Activated CD4-positive, alpha-beta T cell treated with anti-CD3 and anti-CD28 coated beads for 36 hours (primary cell): ENCODE results near the gene CES2. TPM values are rescaled to one million over a fixed set of nuclear protein-coding genes. Genes with fewer than 3 reads are reported as not detected.

Experiments used
- ATAC-seq: fragments of 200-7000 bp; cut with Tn5 transposase; one replicate; pipeline ENCODE4 v1.10.0; 2021; ENCODE audit warnings: mild to moderate bottlenecking, moderate library complexity
- CTCF ChIA-PET: fragments of 350-600 bp; sonication (Branson Sonifier 250); formaldehyde crosslinking; loops from one replicate; lab custom pipeline; 2021; ENCODE audit warnings: antibody characterized with exemption; lab: Charles Lee
- POLR2A ChIA-PET: fragments of 350-600 bp; sonication (Branson Sonifier 250); formaldehyde crosslinking; loops from one replicate; lab custom pipeline; 2021; ENCODE audit warnings: antibody characterized with exemption, inconsistent platforms; lab: Charles Lee
- DNase-seq: peaks from one replicate; pipeline ENCODE4 v3.0.0-alpha.2; 2020
- H3K27ac Mint-ChIP-seq: one replicate; pipeline ENCODE4 v1.8.0; 2021; ENCODE audit warnings: mixed read lengths
- H3K27me3 Mint-ChIP-seq: one replicate; pipeline ENCODE4 v1.8.0; 2021; ENCODE audit warnings: mixed read lengths
- H3K36me3 Mint-ChIP-seq: one replicate; pipeline ENCODE4 v1.8.0; 2021; ENCODE audit warnings: low read depth, mixed read lengths
- H3K4me1 Mint-ChIP-seq: one replicate; pipeline ENCODE4 v1.8.0; 2021; ENCODE audit warnings: mixed read lengths
- H3K4me3 Mint-ChIP-seq: one replicate; pipeline ENCODE4 v1.8.0; 2021; ENCODE audit warnings: mild to moderate bottlenecking, moderate library complexity, mixed read lengths
- H3K9me3 Mint-ChIP-seq: one replicate; pipeline ENCODE4 v1.8.0; 2021; ENCODE audit warnings: low read depth, mixed read lengths
- intact Hi-C, 2 experiments: fragments of 100-400 bp; cut with DNase I in 1 of 2; cut with micrococcal nuclease in 1 of 2; formaldehyde crosslinking; loops; one replicate each; pipeline versions ENCODE4 v1.14.2 to v1.15.1; 2022 to 2024; cut with DNase I, micrococcal nuclease
- total RNA-seq, 2 experiments: library from RNA; stranded (reverse); gene quantifications; one replicate each; pipeline ENCODE4 v1.2.3, GENCODE V29; 2021

The CES2 gene, protein sequence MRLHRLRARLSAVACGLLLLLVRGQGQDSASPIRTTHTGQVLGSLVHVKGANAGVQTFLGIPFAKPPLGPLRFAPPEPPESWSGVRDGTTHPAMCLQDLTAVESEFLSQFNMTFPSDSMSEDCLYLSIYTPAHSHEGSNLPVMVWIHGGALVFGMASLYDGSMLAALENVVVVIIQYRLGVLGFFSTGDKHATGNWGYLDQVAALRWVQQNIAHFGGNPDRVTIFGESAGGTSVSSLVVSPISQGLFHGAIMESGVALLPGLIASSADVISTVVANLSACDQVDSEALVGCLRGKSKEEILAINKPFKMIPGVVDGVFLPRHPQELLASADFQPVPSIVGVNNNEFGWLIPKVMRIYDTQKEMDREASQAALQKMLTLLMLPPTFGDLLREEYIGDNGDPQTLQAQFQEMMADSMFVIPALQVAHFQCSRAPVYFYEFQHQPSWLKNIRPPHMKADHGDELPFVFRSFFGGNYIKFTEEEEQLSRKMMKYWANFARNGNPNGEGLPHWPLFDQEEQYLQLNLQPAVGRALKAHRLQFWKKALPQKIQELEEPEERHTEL
- 10 to 100 TPM; 30.5 to 31.6 TPM for total RNA-seq

DNA sequence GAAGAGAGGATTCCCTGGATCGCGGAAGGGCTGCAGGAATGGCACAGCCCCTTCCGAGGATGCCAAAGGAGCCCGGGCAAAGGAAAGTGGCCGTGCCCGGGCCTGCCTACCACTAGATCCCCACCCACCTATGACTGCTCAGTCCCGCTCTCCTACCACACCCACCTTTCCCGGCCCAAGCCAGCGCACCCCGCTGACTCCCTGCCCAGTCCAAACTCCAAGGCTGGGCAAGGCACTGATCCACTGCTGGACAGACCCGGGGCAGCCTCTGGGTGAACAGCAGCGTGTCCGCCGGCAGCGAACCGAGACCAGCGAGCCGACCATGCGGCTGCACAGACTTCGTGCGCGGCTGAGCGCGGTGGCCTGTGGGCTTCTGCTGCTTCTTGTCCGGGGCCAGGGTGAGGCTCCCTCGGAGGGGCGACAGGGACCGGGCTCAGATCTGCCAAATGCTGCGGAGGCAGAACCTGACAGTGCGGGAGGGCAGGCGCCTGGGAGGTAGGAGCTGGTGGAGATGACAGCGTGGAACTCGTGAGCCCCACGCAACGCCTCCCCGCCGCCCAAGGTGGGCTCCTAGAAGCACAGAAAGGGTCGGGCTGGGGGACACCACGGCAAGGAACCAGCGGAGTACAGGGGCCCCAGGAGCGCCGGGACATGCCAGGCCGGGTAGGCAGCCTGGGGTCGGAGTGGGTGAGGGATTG lies at the start of gene CES2:
Gene CES2, plus strand, starts transcription at position 203 of the 698 bp plus-strand sequence. Its CDS starts 120 bp downstream, at position 323.
- ChIA-PET POLR2A (no interaction called here), CTCF (no interaction called here)
- Mint-ChIP-seq H3K4me1 (peaks cover 57% of the 10 kb centered on the region), H3K27me3 (no peaks in the 10 kb centered on the region), H3K27ac (peak within 1 kb of the TSS; percentile 96), H3K36me3 (peaks cover 41% of the 10 kb centered on the region), H3K4me3 (peak within 1 kb of the TSS; percentile 99), H3K9me3 (no peaks in the 10 kb centered on the region)
- no peak for DNase-seq
- ATAC-seq = no peak
- intact Hi-C loops = loop anchor here in 1 of 2 experiments (2.0 kb wide), 3 partner anchors 41 to 105 kb away; partner anchors contain the start of genes NAE1 and PDP2

DNA sequence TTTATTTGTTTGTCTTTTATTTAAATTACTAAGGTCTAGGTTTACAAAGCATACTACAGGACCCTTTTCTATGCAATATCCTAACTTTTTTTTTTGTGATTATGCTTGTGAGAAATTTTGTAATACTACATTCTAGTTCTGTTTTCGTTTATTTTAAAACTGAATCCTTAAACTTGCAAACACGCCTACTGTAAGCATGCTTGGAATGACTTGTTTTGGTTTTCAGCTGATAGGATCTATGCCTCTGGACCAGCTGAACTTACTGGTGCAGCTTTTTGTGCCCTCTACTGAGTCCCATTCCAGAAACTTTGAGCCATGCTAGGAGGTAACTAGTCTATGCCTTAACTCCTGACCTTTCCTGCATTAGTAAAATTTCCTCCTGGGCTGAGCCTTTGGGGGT lies 49.0 kb upstream of the CES2 start:
- ATAC-seq (no peak), DNase-seq (no peak)
- Mint-ChIP-seq H3K36me3 (peaks cover 32% of the 10 kb centered on the region), H3K9me3 (no peaks in the 10 kb centered on the region), H3K27me3 (no peaks in the 10 kb centered on the region), H3K27ac (no peak overlapping the region), H3K4me3 (no peak overlapping the region), H3K4me1 (peaks cover 33% of the 10 kb centered on the region)
- POLR2A ChIA-PET = no interaction called here
- CTCF ChIA-PET = interaction anchor here (0.5 to 1.7 kb wide), 7 partner anchors 9 to 578 kb away, joined by 3 to 5 read pairs (median 4); partner anchors contain the start of gene NAE1
- intact Hi-C loops = no loop called here

DNA sequence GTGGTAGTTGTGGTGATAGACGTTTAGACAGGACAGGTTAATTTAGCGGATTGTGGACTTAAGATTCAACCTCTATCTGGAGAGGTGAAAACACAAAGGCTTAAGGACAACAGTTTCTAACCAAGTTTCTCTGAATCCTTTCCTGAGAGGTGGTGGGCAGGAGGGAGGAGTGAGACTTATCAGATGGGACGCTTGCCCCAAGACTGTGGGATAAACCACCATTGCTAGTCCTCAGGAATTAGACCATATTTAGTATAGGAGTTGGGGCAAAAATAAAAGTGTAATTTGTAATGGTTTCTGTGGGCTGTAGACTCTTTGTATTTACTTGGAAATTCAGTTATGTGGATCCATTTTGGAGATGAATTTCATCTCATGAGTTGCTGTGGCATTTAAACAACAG lies 48.4 kb upstream of the CES2 start:
- ChIA-PET POLR2A (no interaction called here), CTCF (interaction anchor here (0.8 to 1.7 kb wide), 2 partner anchors 11 to 19 kb away, joined by 4 to 5 read pairs; no protein-coding TSS in a partner anchor)
- intact Hi-C loops = no loop called here
- no peaks in the 10 kb centered on the region for H3K9me3 Mint-ChIP-seq
- H3K27me3 Mint-ChIP-seq = no peaks in the 10 kb centered on the region
- ATAC-seq (no peak), DNase-seq (no peak)
- no peak overlapping the region for H3K4me3 Mint-ChIP-seq
- peaks cover 32% of the 10 kb centered on the region for H3K36me3 Mint-ChIP-seq
- no peak overlapping the region for H3K27ac Mint-ChIP-seq
- H3K4me1 Mint-ChIP-seq = peaks cover 29% of the 10 kb centered on the region

DNA sequence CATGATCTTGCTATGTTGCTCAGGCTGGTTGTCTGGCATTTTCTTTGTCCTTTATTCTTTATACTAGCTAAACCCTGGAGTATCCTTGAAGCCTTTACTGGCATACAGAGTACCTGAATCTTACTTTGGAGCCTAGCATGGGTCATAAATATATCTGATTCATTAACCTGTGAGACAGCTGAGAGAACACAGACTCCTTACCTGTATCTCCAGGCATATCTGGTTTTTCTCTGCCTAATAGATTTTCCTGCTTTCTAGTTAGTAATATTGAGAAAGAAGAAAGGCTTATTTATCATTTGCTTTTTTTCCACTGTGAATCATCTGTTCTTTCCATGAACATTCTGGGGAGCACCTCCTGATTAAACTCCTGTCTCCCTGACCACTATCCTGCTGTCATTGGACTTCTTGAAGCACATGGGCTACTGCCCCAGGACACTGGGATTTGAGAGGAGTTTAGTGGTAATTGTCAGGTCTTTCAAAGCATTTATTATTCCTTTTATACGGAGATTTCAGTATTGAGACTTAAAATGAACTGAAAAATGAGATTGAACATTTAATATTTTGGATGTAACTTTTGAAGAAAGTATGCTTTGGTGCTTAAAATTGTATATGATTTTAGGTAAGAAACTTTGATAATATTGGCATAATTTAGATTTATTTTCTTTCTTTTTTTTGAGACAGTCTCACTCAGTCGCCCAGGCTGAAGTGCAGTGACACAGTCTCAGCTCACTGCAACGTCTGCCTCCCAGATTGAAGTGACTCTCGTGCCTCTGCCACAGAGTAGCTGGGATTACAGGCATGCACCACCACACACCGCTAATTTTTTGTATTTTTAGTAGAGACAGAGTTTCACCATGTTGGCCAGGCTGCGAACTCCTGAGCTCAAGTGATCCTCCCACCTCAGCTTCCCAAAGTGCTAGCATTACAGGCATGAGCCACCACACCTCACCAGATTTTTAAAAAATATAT lies 46.4 kb upstream of the CES2 start:
- ATAC-seq = no peak
- peaks cover 36% of the 10 kb centered on the region for H3K36me3 Mint-ChIP-seq
- H3K27ac Mint-ChIP-seq = no peak overlapping the region
- DNase-seq = no peak
- intact Hi-C loops = no loop called here
- CTCF ChIA-PET = interaction anchor here (0.6 to 2.7 kb wide), 3 partner anchors 8 to 58 kb away, joined by 3 to 15 read pairs (median 3); partner anchors contain the start of genes NAE1 and PDP2
- H3K4me1 Mint-ChIP-seq = peaks cover 33% of the 10 kb centered on the region
- no peak overlapping the region for H3K4me3 Mint-ChIP-seq
- no peaks in the 10 kb centered on the region for H3K27me3 Mint-ChIP-seq
- POLR2A ChIA-PET = no interaction called here
- no peaks in the 10 kb centered on the region for H3K9me3 Mint-ChIP-seq

DNA sequence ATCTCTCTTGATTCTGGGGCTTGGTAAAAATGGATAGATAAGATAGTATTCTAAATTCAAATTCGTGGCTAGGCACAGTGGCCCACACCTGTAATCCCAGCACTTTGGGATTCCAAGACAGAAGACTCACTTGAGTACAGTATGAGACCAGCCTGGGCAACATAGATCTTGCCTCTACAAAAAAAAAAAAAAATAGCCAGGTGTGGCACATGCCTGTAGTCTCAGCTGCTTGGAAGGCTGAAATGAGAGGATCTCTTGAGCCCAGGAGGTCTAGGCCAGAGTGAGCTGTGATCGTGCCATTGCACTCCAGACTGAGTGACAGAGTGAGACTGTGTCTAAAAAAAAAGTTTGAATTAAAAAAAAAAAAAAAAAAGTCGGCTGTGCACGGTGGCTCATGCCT lies 45.7 kb upstream of the CES2 start:
- Mint-ChIP-seq H3K36me3 (peaks cover 30% of the 10 kb centered on the region), H3K4me3 (no peak overlapping the region), H3K9me3 (no peaks in the 10 kb centered on the region), H3K27ac (no peak overlapping the region), H3K4me1 (peaks cover 31% of the 10 kb centered on the region), H3K27me3 (no peaks in the 10 kb centered on the region)
- ATAC-seq (no peak), DNase-seq (no peak)
- ChIA-PET CTCF (interaction anchor here (1.2 to 2.7 kb wide), 6 partner anchors 9 to 59 kb away, joined by 3 to 15 read pairs (median 4); partner anchors contain the start of genes NAE1 and PDP2), POLR2A (no interaction called here)
- intact Hi-C loops = no loop called here

DNA sequence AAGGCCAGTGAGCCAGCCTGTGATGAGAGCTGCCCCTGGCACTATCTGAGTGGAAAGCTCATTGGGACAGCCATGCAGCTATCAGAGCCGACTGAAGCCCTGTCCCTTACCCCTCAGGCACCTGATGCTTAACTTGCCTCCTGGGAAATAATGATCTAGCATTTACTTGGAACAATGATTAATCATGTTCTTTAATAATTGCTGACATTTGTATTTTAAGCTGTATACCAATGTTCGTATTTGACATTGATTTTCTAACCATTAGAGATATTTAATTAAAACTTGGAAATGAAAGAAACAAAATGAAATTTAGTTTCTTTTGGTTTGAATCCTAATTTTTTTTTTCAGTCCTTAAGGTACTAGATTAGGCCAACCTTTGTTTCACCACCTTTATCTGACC lies 44.5 kb upstream of the CES2 start:
- POLR2A ChIA-PET = interaction anchor here (0.7 kb wide), 2 partner anchors 10 to 140 kb away, joined by 3 to 4 read pairs; no protein-coding TSS in a partner anchor
- no peak overlapping the region for H3K4me3 Mint-ChIP-seq
- intact Hi-C loops = no loop called here
- peaks cover 21% of the 10 kb centered on the region for H3K36me3 Mint-ChIP-seq
- no peak for ATAC-seq
- CTCF ChIA-PET = interaction anchor here (0.6 to 2.7 kb wide), 10 partner anchors 8 to 63 kb away, joined by 3 to 15 read pairs (median 4); partner anchors contain the start of gene NAE1
- no peaks in the 10 kb centered on the region for H3K27me3 Mint-ChIP-seq
- DNase-seq = no peak
- peak overlapping the region; percentile 18 for H3K27ac Mint-ChIP-seq
- peaks cover 29% of the 10 kb centered on the region for H3K4me1 Mint-ChIP-seq
- no peaks in the 10 kb centered on the region for H3K9me3 Mint-ChIP-seq

DNA sequence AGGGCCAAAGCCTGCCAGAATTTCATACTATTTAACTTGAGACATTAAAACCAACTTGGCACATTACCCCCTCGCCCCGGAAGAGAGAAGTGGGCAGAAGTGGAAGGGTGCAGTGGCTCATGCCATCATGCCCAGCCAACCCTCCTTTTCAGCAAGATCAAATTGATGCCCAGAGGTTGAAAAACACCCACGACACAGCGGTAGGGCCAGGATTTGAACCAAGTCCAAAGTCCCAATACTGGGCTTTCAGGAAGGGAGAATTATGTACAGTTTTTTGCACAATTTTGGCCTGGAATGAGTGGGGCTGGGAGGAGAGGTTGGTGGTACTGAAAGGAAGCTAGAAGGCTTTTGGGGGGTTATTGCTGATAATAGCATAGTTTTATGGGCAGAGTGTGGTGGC lies 44.0 kb upstream of the CES2 start:
- intact Hi-C loops = no loop called here
- Mint-ChIP-seq H3K4me3 (no peak overlapping the region), H3K4me1 (peaks cover 28% of the 10 kb centered on the region), H3K27ac (no peak overlapping the region), H3K36me3 (peaks cover 22% of the 10 kb centered on the region), H3K27me3 (no peaks in the 10 kb centered on the region), H3K9me3 (no peaks in the 10 kb centered on the region)
- ChIA-PET POLR2A (no interaction called here), CTCF (interaction anchor here (0.7 to 2.7 kb wide), 6 partner anchors 22 to 62 kb away, joined by 3 to 15 read pairs (median 5); partner anchors contain the start of gene NAE1)
- ATAC-seq (no peak), DNase-seq (no peak)

DNA sequence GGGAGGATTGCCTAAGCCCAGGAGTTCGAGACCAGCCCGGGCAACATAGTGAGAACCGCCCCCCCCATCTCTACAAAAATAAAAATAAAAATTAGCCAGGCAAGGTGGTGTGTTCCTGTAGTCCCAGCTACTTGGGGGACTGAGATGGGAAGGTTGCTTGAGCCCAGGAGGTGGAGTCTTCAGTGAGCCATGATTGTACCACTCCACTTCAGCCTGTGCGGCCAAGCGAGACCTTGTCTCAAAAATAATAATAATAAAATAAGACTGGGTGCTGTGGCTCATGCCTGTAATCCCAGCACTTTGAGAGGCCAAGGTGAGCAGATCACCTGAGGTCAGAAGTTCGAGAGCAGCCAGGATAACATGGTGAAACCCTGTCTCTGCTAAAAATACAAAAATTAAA lies 43.5 kb upstream of the CES2 start:
- peaks cover 25% of the 10 kb centered on the region for H3K4me1 Mint-ChIP-seq
- no peak for DNase-seq
- POLR2A ChIA-PET = no interaction called here
- H3K9me3 Mint-ChIP-seq = no peaks in the 10 kb centered on the region
- peaks cover 18% of the 10 kb centered on the region for H3K36me3 Mint-ChIP-seq
- intact Hi-C loops = no loop called here
- no peaks in the 10 kb centered on the region for H3K27me3 Mint-ChIP-seq
- CTCF ChIA-PET = interaction anchor here (0.7 to 2.7 kb wide), 6 partner anchors 9 to 61 kb away, joined by 3 to 15 read pairs (median 4); partner anchors contain the start of gene NAE1
- no peak overlapping the region for H3K4me3 Mint-ChIP-seq
- ATAC-seq = no peak
- H3K27ac Mint-ChIP-seq = no peak overlapping the region

DNA sequence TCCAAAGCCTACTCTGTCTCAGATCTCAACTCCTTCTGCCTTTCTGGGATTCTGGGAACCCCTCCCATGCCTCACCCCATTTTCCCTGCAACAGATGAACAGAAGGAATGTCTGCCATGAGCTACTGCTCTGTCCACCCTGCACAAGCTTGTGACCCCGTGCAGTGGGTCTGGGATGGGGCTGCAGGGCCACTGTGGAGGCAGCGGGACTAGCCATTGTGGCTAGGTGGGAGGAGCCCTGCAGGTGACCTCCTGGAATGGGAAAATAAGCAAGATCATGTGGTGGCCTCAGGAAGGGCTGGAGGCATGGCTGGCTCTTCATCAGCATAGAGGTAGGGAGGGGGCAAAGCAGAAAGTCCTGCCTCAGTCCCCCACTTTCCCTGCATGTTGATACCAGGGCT lies 41.3 kb upstream of the CES2 start:
- ChIA-PET CTCF (interaction anchor here (0.6 to 2.8 kb wide), 6 partner anchors 10 to 290 kb away, joined by 3 to 19 read pairs (median 7); no protein-coding TSS in a partner anchor), POLR2A (no interaction called here)
- Mint-ChIP-seq H3K4me1 (peaks cover 8% of the 10 kb centered on the region), H3K27me3 (no peaks in the 10 kb centered on the region), H3K9me3 (no peaks in the 10 kb centered on the region), H3K27ac (no peak overlapping the region), H3K36me3 (peaks cover 7% of the 10 kb centered on the region), H3K4me3 (no peak overlapping the region)
- ATAC-seq = no peak
- no peak for DNase-seq
- intact Hi-C loops = loop anchor here (2.0 kb wide), 3 partner anchors 31 to 41 kb away; partner anchors contain the start of genes CES2 (in 1 of the 2), CIAO2B (in 1 of the 2) and RRAD (in 1 of the 2)
